ENCODE measurements around the gene GPR152. TPM values are rescaled to one million over a fixed set of nuclear protein-coding genes. Genes with fewer than 3 reads are reported as not detected.
A peak's percentile ranks its signal among the peaks of the same experiment; 100 is the strongest.
"Not testable (repeated sequence)": the region's sequence is repeated elsewhere in the genome, so short reads cannot be mapped to it uniquely, and the experiment has no call there.

GPR152 gene
- total RNA-seq, 2 donors from 2014 or later, result not detected

- H3K27me3 Mint-ChIP-seq, result no peaks in the 10 kb centered on the region
- H3K36me3 Mint-ChIP-seq (ENCODE audit: low read depth), result no peaks in the 10 kb centered on the region
- H3K9me3 ChIP-seq (ENCODE audit: control insufficient read depth, low read length, poor library complexity, severe bottlenecking), result no peaks in the 10 kb centered on the region
- ATAC-seq, result no peak
- no peak overlapping the region for H3K4me3 Mint-ChIP-seq
- peaks cover 14% of the 10 kb centered on the region for H3K4me1 Mint-ChIP-seq
- DNase-seq, result no peak
- H3K27ac Mint-ChIP-seq, result no peak overlapping the region
These were observed 41.2 kb upstream of the GPR152 start for GRCh38 chr11:67493548-67494370.

DNA sequence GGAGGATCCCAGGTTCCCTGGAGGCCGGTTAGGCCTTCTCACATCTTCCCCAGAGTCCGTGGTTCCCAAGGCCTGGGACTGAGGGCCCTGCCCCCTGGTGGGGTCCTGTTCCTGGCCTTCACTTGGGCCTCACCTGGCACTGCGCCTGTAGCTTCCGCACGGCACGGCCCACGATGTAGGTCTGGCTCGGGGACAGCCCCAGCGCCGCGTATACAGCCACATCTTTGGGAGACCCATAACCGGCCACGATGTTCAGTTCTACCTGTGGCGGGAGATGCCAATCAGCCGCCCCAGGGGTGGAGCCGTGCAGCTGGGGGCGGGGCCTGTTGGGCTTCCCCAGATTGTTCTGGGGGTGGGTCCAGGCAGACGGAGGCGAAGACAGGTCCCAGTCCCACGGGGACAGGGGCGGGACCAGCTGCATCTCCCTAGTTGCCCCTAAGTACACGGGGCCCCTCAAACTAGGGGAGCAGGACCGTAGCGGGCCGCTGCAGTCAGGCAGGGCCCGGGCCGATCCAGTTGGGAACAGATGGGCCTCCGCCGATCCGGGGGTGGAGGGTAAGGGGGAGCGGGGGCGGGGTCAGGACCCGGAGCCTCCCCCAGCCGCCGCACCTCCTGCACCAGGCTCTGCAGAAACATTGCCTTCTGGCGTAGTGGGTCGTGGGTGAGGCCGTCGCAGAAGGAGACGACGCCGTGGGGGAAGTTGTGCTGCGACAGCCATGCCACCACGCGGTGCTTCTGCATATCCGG is 40.4 kb upstream of the GPR152 start:
- DNase-seq, result no peak
- peaks cover under 1% of the 10 kb centered on the region for H3K36me3 Mint-ChIP-seq (ENCODE audit: low read depth)

GRCh38 chr11:67492069-67492727 is 39.7 kb upstream of the GPR152 start:
- H3K36me3 Mint-ChIP-seq (ENCODE audit: low read depth), result peaks cover 5% of the 10 kb centered on the region
- ATAC-seq, result no peak

More for the DNA sequence above, 40.4 kb upstream of the GPR152 start:
- peak; percentile 27 for ATAC-seq
- no peak overlapping the region for H3K27ac Mint-ChIP-seq
- no peaks in the 10 kb centered on the region for H3K27me3 Mint-ChIP-seq
- H3K4me3 Mint-ChIP-seq, result no peak overlapping the region
- H3K4me1 Mint-ChIP-seq, result peaks cover 21% of the 10 kb centered on the region
- H3K9me3 ChIP-seq (ENCODE audit: control insufficient read depth, low read length, poor library complexity, severe bottlenecking), result no peaks in the 10 kb centered on the region

GRCh38 chr11:67491276-67492068 is 38.9 kb upstream of the GPR152 start:
- H3K9me3 ChIP-seq (ENCODE audit: control insufficient read depth, low read length, poor library complexity, severe bottlenecking), result no peaks in the 10 kb centered on the region
- peaks cover 34% of the 10 kb centered on the region for H3K4me1 Mint-ChIP-seq
- no peak overlapping the region for H3K4me3 Mint-ChIP-seq
- DNase-seq (no peak), ATAC-seq (no peak)
- H3K27me3 Mint-ChIP-seq, result no peaks in the 10 kb centered on the region
- H3K27ac Mint-ChIP-seq, result no peak overlapping the region
- H3K36me3 Mint-ChIP-seq (ENCODE audit: low read depth), result peaks cover 5% of the 10 kb centered on the region

More at GRCh38 chr11:67492069-67492727, 39.7 kb upstream of the GPR152 start:
- no peak overlapping the region for H3K4me3 Mint-ChIP-seq
- DNase-seq, result no peak
- H3K27me3 Mint-ChIP-seq, result no peaks in the 10 kb centered on the region
- H3K9me3 ChIP-seq (ENCODE audit: control insufficient read depth, low read length, poor library complexity, severe bottlenecking), result no peaks in the 10 kb centered on the region
- no peak overlapping the region for H3K27ac Mint-ChIP-seq
- H3K4me1 Mint-ChIP-seq, result peaks cover 28% of the 10 kb centered on the region

DNA sequence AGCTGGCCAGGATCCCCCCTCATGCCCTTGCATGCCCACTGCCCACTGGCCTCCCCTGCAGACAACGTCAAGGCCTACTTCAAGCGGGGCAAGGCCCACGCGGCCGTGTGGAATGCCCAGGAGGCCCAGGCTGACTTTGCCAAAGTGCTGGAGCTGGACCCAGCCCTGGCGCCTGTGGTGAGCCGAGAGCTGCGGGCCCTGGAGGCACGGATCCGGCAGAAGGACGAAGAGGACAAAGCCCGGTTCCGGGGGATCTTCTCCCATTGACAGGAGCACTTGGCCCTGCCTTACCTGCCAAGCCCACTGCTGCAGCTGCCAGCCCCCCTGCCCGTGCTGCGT is 38.2 kb upstream of the GPR152 start:
- H3K9me3 ChIP-seq (ENCODE audit: control insufficient read depth, low read length, poor library complexity, severe bottlenecking), result no peaks in the 10 kb centered on the region
- H3K4me1 Mint-ChIP-seq, result peaks cover 37% of the 10 kb centered on the region
- H3K27me3 Mint-ChIP-seq, result no peaks in the 10 kb centered on the region
- H3K4me3 Mint-ChIP-seq, result no peak overlapping the region
- no peak overlapping the region for H3K27ac Mint-ChIP-seq
- ATAC-seq, result no peak
- DNase-seq, result no peak
- H3K36me3 Mint-ChIP-seq (ENCODE audit: low read depth), result peaks cover 5% of the 10 kb centered on the region

DNA sequence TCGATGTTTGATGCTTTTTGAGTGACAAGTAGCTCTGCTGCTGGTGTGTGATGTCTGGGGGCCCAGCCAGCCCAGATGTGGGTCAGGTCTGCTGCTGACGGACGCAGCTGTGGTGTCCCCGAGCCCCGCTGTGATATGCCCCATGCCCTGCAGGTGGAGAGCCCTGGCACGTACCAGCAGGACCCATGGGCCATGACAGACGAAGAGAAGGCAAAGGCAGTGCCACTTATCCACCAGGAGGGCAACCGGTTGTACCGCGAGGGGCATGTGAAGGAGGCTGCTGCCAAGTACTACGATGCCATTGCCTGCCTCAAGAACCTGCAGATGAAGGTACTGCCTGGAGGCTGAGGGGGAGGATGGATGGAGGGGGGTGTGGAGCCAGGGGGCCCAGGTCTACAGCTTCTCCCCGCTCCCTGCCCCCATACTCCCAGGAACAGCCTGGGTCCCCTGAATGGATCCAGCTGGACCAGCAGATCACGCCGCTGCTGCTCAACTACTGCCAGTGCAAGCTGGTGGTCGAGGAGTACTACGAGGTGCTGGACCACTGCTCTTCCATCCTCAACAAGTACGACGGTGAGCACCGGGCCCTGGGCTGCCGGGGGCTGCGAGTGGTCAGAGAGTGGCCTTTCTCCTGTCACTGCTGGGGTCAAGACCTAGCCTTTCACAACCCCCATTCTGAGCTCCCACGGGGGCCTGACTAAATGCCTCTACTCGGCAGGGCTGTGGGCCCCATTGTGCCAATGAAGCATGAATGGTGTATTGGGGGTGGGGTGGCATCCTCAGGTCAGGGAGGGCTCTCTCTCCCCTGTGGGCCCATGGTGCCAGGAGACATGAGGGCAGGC is 37.6 kb upstream of the GPR152 start:
- no peak for DNase-seq
- ATAC-seq, result no peak
- H3K4me3 Mint-ChIP-seq, result no peak overlapping the region
- H3K27ac Mint-ChIP-seq, result peak overlapping the region; percentile 14
- H3K9me3 ChIP-seq (ENCODE audit: control insufficient read depth, low read length, poor library complexity, severe bottlenecking), result no peaks in the 10 kb centered on the region
- no peaks in the 10 kb centered on the region for H3K27me3 Mint-ChIP-seq
- peaks cover 5% of the 10 kb centered on the region for H3K36me3 Mint-ChIP-seq (ENCODE audit: low read depth)
- peaks cover 39% of the 10 kb centered on the region for H3K4me1 Mint-ChIP-seq

- H3K4me1 Mint-ChIP-seq, result peaks cover 46% of the 10 kb centered on the region
- H3K36me3 Mint-ChIP-seq (ENCODE audit: low read depth), result peaks cover 5% of the 10 kb centered on the region
- H3K4me3 Mint-ChIP-seq, result no peak overlapping the region
- DNase-seq (no peak), ATAC-seq (no peak)
- no peaks in the 10 kb centered on the region for H3K27me3 Mint-ChIP-seq
- peak overlapping the region; percentile 14 for H3K27ac Mint-ChIP-seq
- no peaks in the 10 kb centered on the region for H3K9me3 ChIP-seq (ENCODE audit: control insufficient read depth, low read length, poor library complexity, severe bottlenecking)
These were observed 36.8 kb upstream of the GPR152 start for GRCh38 chr11:67489203-67489884.

DNA sequence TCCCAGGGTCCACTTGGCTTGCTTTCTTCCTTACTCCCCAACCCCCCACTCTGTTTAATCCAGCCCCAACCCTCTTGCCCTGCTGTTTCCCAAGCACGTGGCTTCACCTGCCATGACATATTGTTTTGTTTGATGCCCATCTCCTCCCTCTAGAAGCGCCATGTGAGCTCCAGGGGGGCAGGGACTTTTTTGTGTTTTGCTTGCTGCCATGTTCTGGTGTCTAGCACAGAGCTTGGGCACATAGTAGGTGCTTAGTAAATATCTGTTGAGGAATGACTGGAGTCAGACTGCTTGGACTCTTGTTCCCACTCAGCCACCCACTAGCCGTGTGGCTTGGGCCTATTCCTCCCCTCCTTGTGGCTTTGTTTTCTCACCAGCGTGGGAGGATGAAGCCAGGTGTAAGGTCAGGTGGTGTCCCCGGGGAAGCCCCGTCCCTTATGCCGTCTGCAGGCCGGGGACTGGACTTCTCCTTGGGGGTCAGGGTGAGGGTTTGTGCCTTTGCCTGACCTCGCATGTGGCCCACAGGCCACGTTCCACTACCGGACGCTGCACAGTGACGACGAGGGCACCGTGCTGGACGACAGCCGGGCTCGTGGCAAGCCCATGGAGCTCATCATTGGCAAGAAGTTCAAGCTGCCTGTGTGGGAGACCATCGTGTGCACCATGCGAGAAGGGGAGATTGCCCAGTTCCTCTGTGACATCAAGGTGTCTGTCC is 34.1 kb upstream of the GPR152 start:
- Mint-ChIP-seq H3K27me3 (no peaks in the 10 kb centered on the region), H3K4me1 (peaks cover 63% of the 10 kb centered on the region), H3K27ac (peak overlapping the region; percentile 99), H3K36me3 (ENCODE audit: low read depth) (peaks cover 7% of the 10 kb centered on the region), H3K4me3 (peak overlapping the region; percentile 96)
- ATAC-seq (no peak), DNase-seq (no peak)
- no peaks in the 10 kb centered on the region for H3K9me3 ChIP-seq (ENCODE audit: control insufficient read depth, low read length, poor library complexity, severe bottlenecking)

DNA sequence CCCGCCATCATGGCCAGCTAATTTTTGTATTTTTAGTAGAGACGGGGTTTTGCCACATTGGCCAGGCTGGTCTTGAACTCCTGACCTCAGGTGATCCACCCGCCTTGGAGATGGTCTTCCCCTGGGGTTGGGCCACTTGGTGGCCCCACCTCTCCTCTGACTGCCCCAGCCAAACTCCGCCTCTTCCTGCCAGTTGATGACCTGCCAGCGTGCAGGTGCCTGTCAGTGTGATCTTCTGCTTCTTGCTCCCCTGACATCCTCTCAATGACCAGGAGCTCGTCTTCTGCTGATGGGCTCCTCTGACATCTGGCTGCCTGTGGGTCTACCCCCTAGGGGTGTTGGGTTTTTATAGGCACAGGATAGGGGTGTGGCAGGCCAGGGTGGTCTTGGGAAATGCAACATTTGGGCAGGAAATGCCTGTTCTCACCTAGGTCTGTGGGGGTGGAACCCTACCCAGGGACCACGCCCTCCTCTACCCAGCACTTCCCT is 33.4 kb upstream of the GPR152 start:
- H3K36me3 Mint-ChIP-seq (ENCODE audit: low read depth); ATAC-seq; H3K27me3 Mint-ChIP-seq; H3K9me3 ChIP-seq (ENCODE audit: control insufficient read depth, low read length, poor library complexity, severe bottlenecking); DNase-seq: not testable (repeated sequence)
- peak overlapping the region; percentile 96 for H3K4me3 Mint-ChIP-seq
- H3K27ac Mint-ChIP-seq, result peak overlapping the region; percentile 99
- H3K4me1 Mint-ChIP-seq, result peaks cover 61% of the 10 kb centered on the region

DNA sequence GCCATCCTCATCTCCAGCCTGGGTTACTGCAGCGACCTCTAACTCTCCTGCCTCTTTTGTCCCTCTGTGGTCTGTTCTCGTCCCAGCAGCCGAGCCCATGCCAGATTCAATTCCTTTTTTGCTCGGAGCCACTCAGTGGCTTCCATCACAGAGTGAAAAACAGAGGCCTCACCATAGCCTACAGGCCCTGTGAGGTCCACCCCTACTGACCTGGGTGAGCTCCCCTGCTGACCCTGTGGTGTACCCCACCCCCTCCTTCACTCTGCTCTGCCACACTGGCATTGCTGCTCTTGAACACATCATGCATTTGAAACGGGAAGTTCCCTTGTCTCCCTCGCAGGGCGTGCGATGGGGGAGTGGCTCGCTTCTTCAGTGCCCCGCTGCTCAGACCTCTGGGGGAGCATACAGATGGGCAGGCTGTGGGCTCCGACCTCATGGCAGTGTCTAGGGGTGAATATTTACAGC is 32.4 kb upstream of the GPR152 start:
- H3K9me3 ChIP-seq (ENCODE audit: control insufficient read depth, low read length, poor library complexity, severe bottlenecking), result no peaks in the 10 kb centered on the region
- Mint-ChIP-seq H3K36me3 (ENCODE audit: low read depth) (peaks cover 7% of the 10 kb centered on the region), H3K27me3 (no peaks in the 10 kb centered on the region), H3K4me3 (peak overlapping the region; percentile 96), H3K27ac (peak overlapping the region; percentile 99), H3K4me1 (peaks cover 57% of the 10 kb centered on the region)
- DNase-seq (peak in 2 of 3 donors; percentile 44 to 53), ATAC-seq (peak; percentile 30)
